H9 (cell line): ENCODE data around the gene CD79A. TPM values are rescaled to one million over a fixed set of nuclear protein-coding genes. Genes with fewer than 3 reads are reported as not detected.

ENCODE experiments used
- DNase-seq: peaks from one replicate; pipeline ENCODE4 v3.0.0-alpha.2; 2017
- H2AFZ ChIP-seq: one replicate; pipeline ENCODE4 v1.6.1; 2013; ENCODE audit warnings: mild to moderate bottlenecking, low read length, control low read depth, moderate library complexity
- H2AK5ac ChIP-seq: 2 replicates; pipeline ENCODE4 v1.6.1; 2013; ENCODE audit warnings: low read length, control low read depth, mixed read lengths; ENCODE audit not compliant: insufficient read length
- H2BK120ac ChIP-seq: one replicate; pipeline ENCODE4 v1.6.1; 2013; ENCODE audit warnings: low read depth, mild to moderate bottlenecking, low read length, control low read depth, inconsistent platforms; ENCODE audit not compliant: poor library complexity, severe bottlenecking
- H2BK12ac ChIP-seq: 2 replicates; pipeline ENCODE4 v1.6.1; 2013; ENCODE audit warnings: low read length, control low read depth, mixed read lengths, low read depth; ENCODE audit not compliant: insufficient read length
- H2BK15ac ChIP-seq: 2 replicates; pipeline ENCODE4 v1.6.1; 2013; ENCODE audit warnings: low read depth, low read length, control low read depth
- H2BK20ac ChIP-seq: one replicate; pipeline ENCODE4 v1.6.1; 2013; ENCODE audit warnings: low read depth, mild to moderate bottlenecking, low read length, control low read depth, inconsistent platforms; ENCODE audit not compliant: poor library complexity, severe bottlenecking
- H2BK5ac ChIP-seq: 2 replicates; pipeline ENCODE4 v1.6.1; 2013; ENCODE audit warnings: low read length, control low read depth, mixed read lengths; ENCODE audit not compliant: insufficient read length
- H3K14ac ChIP-seq: 2 replicates; pipeline ENCODE4 v1.6.1; 2013; ENCODE audit warnings: low read length, control low read depth; ENCODE audit not compliant: insufficient read depth
- H3K18ac ChIP-seq: 2 replicates; pipeline ENCODE4 v1.6.1; 2013; ENCODE audit warnings: low read depth, mild to moderate bottlenecking, mixed read lengths, low read length, control low read depth; ENCODE audit not compliant: insufficient read length
- H3K23ac ChIP-seq: 2 replicates; pipeline ENCODE4 v1.6.1; 2013; ENCODE audit warnings: low read length, control low read depth, mixed read lengths, low read depth; ENCODE audit not compliant: insufficient read length
- H3K23me2 ChIP-seq: 2 replicates; pipeline ENCODE4 v1.6.1; 2013; ENCODE audit warnings: low read depth, mild to moderate bottlenecking, mixed read lengths, low read length, control low read depth; ENCODE audit not compliant: insufficient read length, poor library complexity, severe bottlenecking
- H3K27ac ChIP-seq: 2 replicates; pipeline ENCODE4 v1.5.1; 2013; ENCODE audit warnings: low read length, control low read depth, mixed read lengths, low read depth; ENCODE audit not compliant: insufficient read length
- H3K27me3 ChIP-seq: 2 replicates; pipeline ENCODE4 v1.6.1; 2013; ENCODE audit warnings: low read length, control low read depth, inconsistent platforms; ENCODE audit not compliant: insufficient read depth
- H3K4ac ChIP-seq: 2 replicates; pipeline ENCODE4 v1.6.1; 2013; ENCODE audit warnings: low read depth, mild to moderate bottlenecking, control low read depth, inconsistent platforms, low read length, moderate library complexity
- H3K4me1 ChIP-seq: 2 replicates; pipeline ENCODE4 v1.6.1; 2013; ENCODE audit warnings: low read length, control low read depth, inconsistent platforms; ENCODE audit not compliant: insufficient read depth
- H3K4me2 ChIP-seq: 2 replicates; pipeline ENCODE4 v1.6.1; 2013; ENCODE audit warnings: low read length, control low read depth, mixed read lengths; ENCODE audit not compliant: insufficient read length, insufficient read depth
- H3K56ac ChIP-seq: 2 replicates; pipeline ENCODE4 v1.6.1; 2013; ENCODE audit warnings: low read depth, mild to moderate bottlenecking, mixed read lengths, low read length, control low read depth; ENCODE audit not compliant: insufficient read length
- H3K79me1 ChIP-seq: 2 replicates; pipeline ENCODE4 v1.6.1; 2013; ENCODE audit warnings: low read depth, mild to moderate bottlenecking, moderate library complexity, low read length, control low read depth, inconsistent platforms; ENCODE audit not compliant: insufficient read depth, poor library complexity, severe bottlenecking
- H3K79me2 ChIP-seq: 2 replicates; pipeline ENCODE4 v1.6.1; 2013; ENCODE audit warnings: low read length, control low read depth, inconsistent platforms; ENCODE audit not compliant: insufficient read depth
- H3K9ac ChIP-seq: 2 replicates; pipeline ENCODE4 v1.6.1; 2013; ENCODE audit warnings: low read length, control low read depth, mixed read lengths; ENCODE audit not compliant: insufficient read length; ENCODE audit errors: extremely low read depth
- H3K9me3 ChIP-seq: one replicate; pipeline ENCODE4 v1.6.1; 2013; ENCODE audit warnings: low read depth, low read length, inconsistent platforms; ENCODE audit not compliant: control insufficient read depth
- H3T11ph ChIP-seq: one replicate; pipeline ENCODE4 v1.6.1; 2013; ENCODE audit warnings: mild to moderate bottlenecking, low read length, control low read depth, inconsistent platforms
- H4K20me1 ChIP-seq: one replicate; pipeline ENCODE4 v1.6.1; 2013; ENCODE audit not compliant: control insufficient read depth, insufficient read length, insufficient read depth
- H4K5ac ChIP-seq: 2 replicates; pipeline ENCODE4 v1.6.1; 2013; ENCODE audit warnings: low read depth, mild to moderate bottlenecking, mixed read lengths, low read length, control low read depth; ENCODE audit not compliant: insufficient read length
- H4K8ac ChIP-seq: replicated peaks from 2 replicates; pipeline ENCODE4 v1.6.1; 2013; ENCODE audit warnings: low read length, control low read depth, mixed read lengths, low read depth; ENCODE audit not compliant: insufficient read length
- H4K91ac ChIP-seq: 2 replicates; pipeline ENCODE4 v1.6.1; 2013; ENCODE audit warnings: low read depth, mild to moderate bottlenecking, moderate library complexity, mixed read lengths, low read length, control low read depth; ENCODE audit not compliant: insufficient read length
- H3K27ac Mint-ChIP-seq, 3 experiments: 2 replicates in 2 of 3; 3 replicates in 1 of 3; pipeline ENCODE4 v1.8.0; 2020 to 2021; ENCODE audit warnings: mixed read lengths in 3 of 3, mild to moderate bottlenecking in 1 of 3, moderate library complexity in 1 of 3
- H3K27me3 Mint-ChIP-seq: 2 replicates; pipeline ENCODE4 v1.8.0; 2021; ENCODE audit warnings: low read depth, mild to moderate bottlenecking, moderate library complexity, mixed read lengths
- H3K36me3 Mint-ChIP-seq, 3 experiments: 2 replicates in 2 of 3; 3 replicates in 1 of 3; pipeline ENCODE4 v1.8.0; 2020 to 2021; ENCODE audit warnings: low read depth in 3 of 3, mixed read lengths in 3 of 3; ENCODE audit not compliant: insufficient read depth in 1 of 3
- H3K4me1 Mint-ChIP-seq, 2 experiments: 2 replicates each; pipeline ENCODE4 v1.8.0; 2020; ENCODE audit warnings: mixed read lengths in 2 of 2
- H3K4me3 Mint-ChIP-seq, 2 experiments: 2 replicates in 1 of 2; 3 replicates in 1 of 2; pipeline ENCODE4 v1.8.0; 2020 to 2021; ENCODE audit warnings: mild to moderate bottlenecking in 2 of 2, mixed read lengths in 2 of 2, moderate library complexity in 1 of 2
- H3K9me3 Mint-ChIP-seq, 2 experiments: 2 replicates in 1 of 2; 3 replicates in 1 of 2; pipeline ENCODE4 v1.8.0; 2020; ENCODE audit warnings: mild to moderate bottlenecking in 2 of 2, mixed read lengths in 2 of 2, moderate library complexity in 1 of 2
- CTCF ChIP-seq: fragments of 200-600 bp; sonication (generic); conservative IDR thresholded peaks from 3 replicates; pipeline ENCODE4 v1.8.0; 2021; ENCODE audit warnings: antibody characterized with exemption, mild to moderate bottlenecking
- WGBS: extraction: QIAGEN DNeasy Blood & Tissue Kit; methylation state at CpG from one replicate; pipeline ENCODE4 v1.1.7; 2013; ENCODE audit warnings: missing lambda C conversion rate, low lambda C conversion rate, mixed read lengths; ENCODE audit not compliant: insufficient read length; ENCODE audit errors: extremely low coverage; 5-methylcytosine and 5-hydroxymethylcytosine counted together
- total RNA-seq: library from RNA; stranded (reverse); gene quantifications from 2 replicates; pipeline ENCODE4 v1.2.1, GENCODE V29; 2021

CD79A gene
- total RNA-seq, 1 experiment from 2014 or later = 0.22 TPM

GRCh38 chr19:41897820-41898219, 20.7 kb downstream of the CD79A start:
- no peaks in the 10 kb centered on the region; the same call in 1 of the 2 replicates for H3K4me1 ChIP-seq

More at GRCh38 chr19:41897820-41898219, 20.7 kb downstream of the CD79A start:
- no peak overlapping the region for H2BK12ac ChIP-seq
- H3K4me2 ChIP-seq = no peak overlapping the region
- H3K9ac ChIP-seq = no peak overlapping the region
- H3K27ac Mint-ChIP-seq = peak overlapping the region; percentile 34 to 68 (median 42); a peak in 3 of 7 replicates
- no peak overlapping the region for H4K91ac ChIP-seq
- H3K4me3 Mint-ChIP-seq = no peak overlapping the region; a peak in 1 of 5 replicates
- H3K27me3 Mint-ChIP-seq = no peaks in the 10 kb centered on the region; the same call in 1 of the 2 replicates
- no peaks in the 10 kb centered on the region for H3K9me3 Mint-ChIP-seq
- no peaks in the 10 kb centered on the region for H3K79me2 ChIP-seq
- no peak for DNase-seq
- H2BK5ac ChIP-seq = no peak overlapping the region
- no peak overlapping the region for H3K23ac ChIP-seq
- no peak overlapping the region for H3K27ac ChIP-seq
- H2AK5ac ChIP-seq = no peak overlapping the region
- peaks cover 12 to 48% (median 46%) of the 10 kb centered on the region in 3 experiments; a peak in 6 of 7 replicates for H3K36me3 Mint-ChIP-seq
- H3K14ac ChIP-seq = no peak overlapping the region
- no peak overlapping the region for H4K5ac ChIP-seq
- peaks cover 0 to 31% of the 10 kb centered on the region in 2 experiments; a peak in 2 of 4 replicates for H3K4me1 Mint-ChIP-seq
- no peak overlapping the region for H3T11ph ChIP-seq
- H4K8ac ChIP-seq = no peak overlapping the region
- no CpG with 5 or more reads among the region's 24 CpGs for WGBS
- H3K27me3 ChIP-seq = no peaks in the 10 kb centered on the region
- H3K23me2 ChIP-seq = no peaks in the 10 kb centered on the region
- no peak for TF ChIP-seq CTCF
- no peaks in the 10 kb centered on the region for H3K79me1 ChIP-seq
- H3K4ac ChIP-seq = no peak overlapping the region
- H3K18ac ChIP-seq = no peak overlapping the region
- H4K20me1 ChIP-seq = no peaks in the 10 kb centered on the region
- no peak overlapping the region for H3K56ac ChIP-seq
- H2BK120ac ChIP-seq = no peak overlapping the region
- no peaks in the 10 kb centered on the region for H3K9me3 ChIP-seq
- no peak overlapping the region for H2AFZ ChIP-seq
- H2BK15ac ChIP-seq = no peak overlapping the region
- no peak overlapping the region for H2BK20ac ChIP-seq
